ENCODE results near the gene KCNA10.

KCNA10 gene

DNA sequence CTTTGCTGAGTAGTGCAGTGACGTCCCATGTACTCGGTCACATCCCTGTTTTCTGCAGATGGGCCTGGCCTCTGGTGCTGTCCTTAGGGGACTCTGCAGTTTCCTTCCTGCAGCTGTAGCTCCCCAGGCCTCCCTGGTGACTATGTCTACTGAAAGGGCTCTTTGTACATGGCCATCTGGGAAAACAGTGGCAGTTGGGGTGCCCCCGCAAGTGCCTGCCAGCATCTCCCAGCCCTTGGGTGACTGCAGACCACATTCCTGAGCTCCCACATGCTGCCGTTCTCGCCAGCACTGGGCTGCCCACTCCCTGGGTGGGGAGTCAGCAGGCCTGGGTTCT is 37.5 kb upstream of the KCNA10 start:
- TF ChIP-seq CTCF (IDR thresholded peaks at IDR 0.05; ENCODE audit: insufficient read depth, low read depth, low read length, missing control alignments): no peak
- DNase-seq (ENCODE audit: low read depth): no peak
- no peak overlapping the region for H3K4me3 ChIP-seq (ENCODE audit: low read depth, low read length)

DNA sequence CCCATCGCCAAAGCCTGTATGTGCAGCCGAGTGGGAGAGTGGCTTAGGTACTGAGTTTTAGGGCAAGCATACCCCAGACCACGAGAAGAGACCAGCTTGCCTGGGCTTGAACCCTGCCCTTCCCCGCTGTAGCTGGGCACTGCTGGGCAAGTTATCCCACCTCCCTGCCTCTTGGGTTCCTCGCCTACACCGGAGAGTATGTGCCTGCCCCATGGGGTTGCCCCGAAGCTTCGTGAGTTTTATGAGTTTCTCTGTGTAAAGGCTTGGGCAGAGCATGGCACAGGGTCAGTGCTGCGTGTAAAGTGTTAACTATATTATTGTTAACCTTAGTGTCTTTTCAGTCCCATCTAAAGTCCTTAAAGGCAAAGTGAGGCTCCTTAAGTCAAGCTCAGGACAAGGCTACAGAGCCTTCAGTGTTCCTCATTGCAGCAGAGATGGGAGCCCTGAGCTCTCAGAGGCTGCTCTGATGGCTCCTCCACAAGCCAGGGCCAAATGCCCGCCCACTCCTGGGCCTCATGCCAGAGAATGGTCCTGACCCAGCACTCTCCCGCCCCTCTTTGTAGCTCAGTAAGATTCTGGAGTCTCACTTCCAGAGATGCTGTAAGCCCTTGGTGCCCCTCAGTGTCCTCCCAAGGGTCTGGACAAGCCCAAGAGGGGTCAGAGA is 37.0 kb upstream of the KCNA10 start:
- no peak overlapping the region for H3K4me3 ChIP-seq (ENCODE audit: low read depth, low read length)
- no peak for DNase-seq (ENCODE audit: low read depth)
- TF ChIP-seq CTCF (IDR thresholded peaks at IDR 0.05; ENCODE audit: insufficient read depth, low read depth, low read length, missing control alignments): no peak

DNA sequence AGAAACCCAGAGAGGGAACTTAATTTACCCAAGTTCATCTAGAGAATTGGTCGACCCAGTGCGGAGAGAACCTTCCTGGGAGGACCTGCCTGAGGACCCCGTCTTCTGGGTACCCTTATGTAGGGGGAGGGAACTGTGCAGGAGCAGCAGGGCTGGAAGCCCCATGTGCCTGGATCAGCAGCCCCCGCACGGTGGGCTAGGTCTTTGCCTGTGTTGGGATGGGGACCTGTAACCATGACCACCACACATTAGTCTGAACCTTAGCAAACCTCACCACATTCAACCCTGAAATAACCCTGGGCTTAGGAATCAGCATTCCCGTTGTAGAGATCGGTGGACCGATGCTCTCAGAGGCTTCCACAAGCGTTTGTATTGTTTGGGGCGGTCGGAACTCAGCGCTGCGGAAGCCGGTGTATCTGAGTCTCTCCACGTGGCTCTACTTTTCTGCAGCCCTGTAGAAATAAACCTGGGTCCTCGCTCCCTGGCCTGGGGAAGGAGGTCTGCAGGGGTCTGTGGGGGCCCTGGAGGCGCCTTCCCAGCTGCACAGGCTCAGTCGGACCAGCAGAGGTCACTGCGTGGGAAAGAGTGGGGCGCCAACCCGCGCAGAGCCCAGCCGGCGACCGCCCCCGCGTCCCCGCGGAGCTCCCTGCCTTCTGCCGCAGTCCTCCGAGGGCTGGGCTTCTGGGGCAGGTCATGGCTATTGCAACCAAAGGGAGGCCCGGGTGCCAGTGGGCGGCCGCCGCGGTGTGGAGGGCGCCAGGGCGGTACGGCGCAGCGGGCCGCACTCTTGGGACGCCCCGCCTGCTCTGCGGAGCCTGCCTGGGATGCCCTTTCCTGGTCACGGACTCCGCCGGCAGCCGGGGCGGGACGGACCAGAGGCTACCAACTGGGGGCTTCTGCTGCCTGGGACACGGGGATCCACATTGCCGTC is 36.2 kb upstream of the KCNA10 start:
- peak; percentile 43 for DNase-seq (ENCODE audit: low read depth)
- peak; percentile 66 for TF ChIP-seq CTCF (IDR thresholded peaks at IDR 0.05; ENCODE audit: insufficient read depth, low read depth, low read length, missing control alignments)

GRCh38 chr1:110551278-110551809 is 32.4 kb upstream of the KCNA10 start:
- no peak for DNase-seq (ENCODE audit: low read depth)
- no peak overlapping the region for H3K4me3 ChIP-seq (ENCODE audit: low read depth, low read length)
- no peak for TF ChIP-seq CTCF (IDR thresholded peaks at IDR 0.05; ENCODE audit: insufficient read depth, low read depth, low read length, missing control alignments)

More for the DNA sequence above, 36.2 kb upstream of the KCNA10 start:
- no peak overlapping the region for H3K4me3 ChIP-seq (ENCODE audit: low read depth, low read length)

- H3K4me3 ChIP-seq (ENCODE audit: low read depth, low read length): no peak overlapping the region
- DNase-seq (ENCODE audit: low read depth): no peak
- TF ChIP-seq CTCF (IDR thresholded peaks at IDR 0.05; ENCODE audit: insufficient read depth, low read depth, low read length, missing control alignments): no peak
Measured at GRCh38 chr1:110549831-110550230, 30.9 kb upstream of the KCNA10 start.

DNA sequence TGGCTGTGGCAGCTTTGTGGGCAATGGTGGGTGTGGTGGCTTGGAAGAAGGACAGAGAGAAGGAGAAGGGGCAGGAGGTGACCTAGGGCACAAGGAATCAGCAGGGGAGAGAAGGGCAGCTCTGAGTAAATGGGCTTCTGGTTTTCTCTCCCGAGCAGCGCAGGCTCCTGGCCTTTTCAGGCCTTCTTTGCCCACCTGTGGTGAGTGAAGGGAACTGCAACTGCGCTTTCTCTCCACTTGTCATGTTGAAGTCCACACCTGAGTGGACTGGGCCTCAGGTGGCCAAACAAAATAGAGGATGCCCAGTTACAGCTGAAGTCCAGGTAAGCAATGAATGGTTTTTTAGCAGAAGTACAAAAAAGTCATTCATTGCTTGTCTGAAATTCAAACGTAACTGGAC is 29.4 kb upstream of the KCNA10 start:
- no peak overlapping the region for H3K4me3 ChIP-seq (ENCODE audit: low read depth, low read length)
- peak; percentile 50 for TF ChIP-seq CTCF (IDR thresholded peaks at IDR 0.05; ENCODE audit: insufficient read depth, low read depth, low read length, missing control alignments)
- DNase-seq (ENCODE audit: low read depth): peak; percentile 31

Measured in GM12865 (cell line).